Neuronal stem cell (in vitro differentiated cells): Measurements from ENCODE around the gene PLA2G2C.

Source experiments
- DNase-seq: peaks from one replicate; pipeline ENCODE4 v3.0.0-alpha.2; 2013; ENCODE audit warnings: low spot score
- H2AFZ ChIP-seq: one replicate; pipeline ENCODE4 v1.6.1; 2013; ENCODE audit warnings: mild to moderate bottlenecking, low read length, inconsistent platforms
- H2AK5ac ChIP-seq: 2 replicates; pipeline ENCODE4 v1.6.1; 2013; ENCODE audit warnings: low read depth, mild to moderate bottlenecking, inconsistent platforms, low read length, moderate library complexity, mixed read lengths
- H2BK120ac ChIP-seq: 2 replicates; pipeline ENCODE4 v1.6.1; 2013; ENCODE audit warnings: low read depth, mild to moderate bottlenecking, inconsistent platforms, low read length, moderate library complexity, mixed read lengths
- H2BK12ac ChIP-seq: one replicate; pipeline ENCODE4 v1.6.1; 2013; ENCODE audit warnings: low read length, inconsistent platforms
- H2BK15ac ChIP-seq: 2 replicates; pipeline ENCODE4 v1.6.1; 2013; ENCODE audit warnings: mild to moderate bottlenecking, low read length, inconsistent platforms, mixed read lengths
- H2BK5ac ChIP-seq: one replicate; pipeline ENCODE4 v1.6.1; 2013; ENCODE audit warnings: inconsistent platforms, mild to moderate bottlenecking, low read length, moderate library complexity
- H3K14ac ChIP-seq: one replicate; pipeline ENCODE4 v1.6.1; 2013; ENCODE audit warnings: low read length, inconsistent platforms
- H3K18ac ChIP-seq: 2 replicates; pipeline ENCODE4 v1.6.1; 2013; ENCODE audit warnings: low read length, inconsistent platforms
- H3K23ac ChIP-seq: 2 replicates; pipeline ENCODE4 v1.6.1; 2013; ENCODE audit warnings: low read depth, mild to moderate bottlenecking, mixed read lengths, low read length, inconsistent platforms; ENCODE audit not compliant: poor library complexity
- H3K27ac ChIP-seq: replicated peaks from 3 replicates; pipeline ENCODE4 v1.5.1; 2013; ENCODE audit warnings: low read length, inconsistent platforms
- H3K27me3 ChIP-seq, 3 experiments: 2 replicates each; pipeline ENCODE4 v1.6.1; 2013; ENCODE audit warnings: low read length in 3 of 3, mild to moderate bottlenecking in 2 of 3, inconsistent platforms in 1 of 3, low read depth in 1 of 3, mixed read lengths in 1 of 3, moderate library complexity in 1 of 3; ENCODE audit not compliant: control insufficient read depth in 3 of 3, insufficient read depth in 3 of 3
- H3K36me3 ChIP-seq, 2 donors: replicated peaks in 1 of 2; 2 replicates each; pipeline ENCODE4 v1.6.1; 2013; ENCODE audit warnings: low read length in 2 of 2; ENCODE audit not compliant: control insufficient read depth in 2 of 2, insufficient read depth in 2 of 2
- H3K4ac ChIP-seq: 2 replicates; pipeline ENCODE4 v1.6.1; 2013; ENCODE audit warnings: inconsistent platforms, mild to moderate bottlenecking, low read length, moderate library complexity
- H3K4me1 ChIP-seq, 2 donors: 1 replicate in 1 of 2; 2 replicates in 1 of 2; pipeline ENCODE4 v1.6.1; 2013; ENCODE audit warnings: low read length in 2 of 2, low read depth in 1 of 2; ENCODE audit not compliant: control insufficient read depth in 2 of 2, insufficient read depth in 1 of 2
- H3K4me2 ChIP-seq: one replicate; pipeline ENCODE4 v1.6.1; 2013; ENCODE audit warnings: mild to moderate bottlenecking, low read length, inconsistent platforms; ENCODE audit not compliant: insufficient read depth, poor library complexity, severe bottlenecking
- H3K4me3 ChIP-seq, 2 donors: 2 replicates each; pipeline ENCODE4 v1.5.1; 2013; ENCODE audit warnings: low read length in 2 of 2, mild to moderate bottlenecking in 2 of 2, inconsistent platforms in 1 of 2, moderate library complexity in 1 of 2
- H3K79me1 ChIP-seq: one replicate; pipeline ENCODE4 v1.6.1; 2013; ENCODE audit warnings: low read depth, mild to moderate bottlenecking, inconsistent platforms, low read length, moderate library complexity
- H3K9ac ChIP-seq: one replicate; pipeline ENCODE4 v1.6.1; 2013; ENCODE audit warnings: mild to moderate bottlenecking, low read depth, low read length, inconsistent platforms; ENCODE audit not compliant: poor library complexity
- H3K9me3 ChIP-seq, 2 donors: replicated peaks in 1 of 2; 2 replicates each; pipeline versions ENCODE3 to v1.6.1; 2013; ENCODE audit warnings: low read length in 2 of 2, mild to moderate bottlenecking in 2 of 2, inconsistent platforms in 1 of 2, low read depth in 1 of 2, mixed read lengths in 1 of 2, moderate library complexity in 1 of 2; ENCODE audit not compliant: control insufficient read depth in 2 of 2, insufficient read depth in 1 of 2
- H4K8ac ChIP-seq: one replicate; pipeline ENCODE4 v1.6.1; 2013; ENCODE audit warnings: low read depth, mild to moderate bottlenecking, inconsistent platforms, low read length, moderate library complexity
- H4K91ac ChIP-seq: one replicate; pipeline ENCODE4 v1.6.1; 2013; ENCODE audit warnings: low read length, low read depth, mild to moderate bottlenecking, inconsistent platforms; ENCODE audit not compliant: poor library complexity
- WGBS, 2 donors: extraction: QIAGEN DNeasy Blood & Tissue Kit; methylation state at CpG; one replicate each; pipeline ENCODE4 v1.1.7; 2013; ENCODE audit warnings: missing lambda C conversion rate in 2 of 2, mixed read lengths in 1 of 2; ENCODE audit not compliant: insufficient read length in 2 of 2, insufficient replicate concordance in 1 of 2; ENCODE audit errors: extremely low coverage in 2 of 2; 5-methylcytosine and 5-hydroxymethylcytosine counted together

PLA2G2C gene

DNA sequence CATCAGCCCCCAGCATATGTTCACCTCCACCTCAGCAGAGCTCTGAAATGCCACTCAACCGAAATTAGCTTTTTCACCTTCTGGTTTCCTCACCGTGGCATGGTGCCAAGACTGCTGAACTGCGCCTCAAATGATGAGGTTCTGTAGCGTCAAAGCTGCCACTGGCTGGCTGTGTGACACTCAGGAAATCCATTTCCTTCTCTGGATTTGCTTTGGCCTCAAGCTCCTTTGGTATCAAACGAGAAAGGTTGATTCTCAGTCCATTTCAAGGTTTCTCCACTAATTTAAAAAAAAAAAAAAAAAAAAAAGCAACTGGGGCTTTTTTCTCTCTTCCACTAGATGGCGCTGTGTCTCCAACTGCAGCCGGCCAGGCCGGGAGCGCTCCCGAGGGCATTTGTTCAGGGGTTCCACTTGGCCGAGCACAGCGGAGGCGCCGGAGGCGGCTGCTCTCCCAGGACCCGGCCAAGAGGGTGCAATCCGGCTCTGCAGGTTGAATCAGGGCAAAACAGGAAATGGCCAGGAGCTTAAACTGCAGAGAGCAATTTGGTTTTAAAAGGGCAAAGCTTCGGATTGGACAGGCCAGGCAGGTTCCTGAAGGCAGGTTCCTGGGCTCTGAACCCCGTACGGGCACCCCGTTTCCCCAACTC lies 26.5 kb upstream of the PLA2G2C start:
- Histone ChIP-seq H3K9me3 (peaks cover 0 to 1% of the 10 kb centered on the region in 2 donors), H2AFZ (peak overlapping the region; percentile 86), H3K14ac (no peak overlapping the region), H3K4me2 (no peak overlapping the region), H3K23ac (no peak overlapping the region), H3K4ac (no peak overlapping the region), H3K27me3 (peaks cover 0 to 10% (median 0%) of the 10 kb centered on the region in 3 experiments), H4K91ac (no peak overlapping the region), H2BK12ac (no peak overlapping the region), H2BK120ac (no peak overlapping the region), H3K18ac (no peak overlapping the region), H2AK5ac (no peak overlapping the region), H3K79me1 (no peaks in the 10 kb centered on the region), H3K9ac (no peak overlapping the region), H2BK5ac (no peak overlapping the region), H3K4me3 (no peak overlapping the region), H3K36me3 (no peaks in the 10 kb centered on the region), H3K27ac (no peak overlapping the region), H2BK15ac (no peak overlapping the region), H4K8ac (no peak overlapping the region), H3K4me1 (peaks cover 0 to 5% of the 10 kb centered on the region in 2 donors)
- WGBS, 2 donors: no CpG with 5 or more reads among the region's 21 CpGs
- DNase-seq: peak; percentile 67

- Histone ChIP-seq H4K8ac (no peak overlapping the region), H3K27ac (no peak overlapping the region), H3K14ac (no peak overlapping the region), H2AK5ac (no peak overlapping the region), H3K27me3 (peaks cover 0 to 10% (median 0%) of the 10 kb centered on the region in 3 experiments), H2BK12ac (no peak overlapping the region), H3K4me3 (no peak overlapping the region), H3K9me3 (peaks cover 0 to 1% of the 10 kb centered on the region in 2 donors), H3K23ac (no peak overlapping the region), H3K79me1 (no peaks in the 10 kb centered on the region), H3K4me1 (peaks cover 0 to 5% of the 10 kb centered on the region in 2 donors), H3K4ac (no peak overlapping the region), H2BK5ac (no peak overlapping the region), H3K9ac (no peak overlapping the region), H2BK15ac (no peak overlapping the region), H3K18ac (no peak overlapping the region), H3K36me3 (no peaks in the 10 kb centered on the region), H2AFZ (no peak overlapping the region), H2BK120ac (no peak overlapping the region), H3K4me2 (no peak overlapping the region), H4K91ac (no peak overlapping the region)
- WGBS, 2 donors: no CpG with 5 or more reads among the region's 11 CpGs
- no peak for DNase-seq
Measured at GRCh38 chr1:20212085-20212684, 25.9 kb upstream of the PLA2G2C start.

- H3K9ac ChIP-seq: no peak overlapping the region
- H2BK12ac ChIP-seq: no peak overlapping the region
- no peak overlapping the region for H4K91ac ChIP-seq
- H3K4me3 ChIP-seq: no peak overlapping the region
- peaks cover 0 to 1% of the 10 kb centered on the region in 2 donors for H3K9me3 ChIP-seq
- H2BK120ac ChIP-seq: no peak overlapping the region
- H3K4ac ChIP-seq: no peak overlapping the region
- H2BK5ac ChIP-seq: no peak overlapping the region
- H4K8ac ChIP-seq: no peak overlapping the region
- no peak overlapping the region for H2AK5ac ChIP-seq
- H3K18ac ChIP-seq: no peak overlapping the region
- no peak for DNase-seq
- H3K79me1 ChIP-seq: no peaks in the 10 kb centered on the region
- no peaks in the 10 kb centered on the region for H3K36me3 ChIP-seq
- H3K14ac ChIP-seq: no peak overlapping the region
- H3K27ac ChIP-seq: no peak overlapping the region
- no peak overlapping the region for H2AFZ ChIP-seq
- peaks cover 0 to 5% of the 10 kb centered on the region in 2 donors for H3K4me1 ChIP-seq
- no CpG with 5 or more reads among the region's 4 CpGs for WGBS, 2 donors
- H3K4me2 ChIP-seq: no peak overlapping the region
- H3K23ac ChIP-seq: no peak overlapping the region
- no peak overlapping the region for H2BK15ac ChIP-seq
- H3K27me3 ChIP-seq: peaks cover 0 to 10% (median 0%) of the 10 kb centered on the region in 3 experiments
Measured at GRCh38 chr1:20211511-20211931, 25.2 kb upstream of the PLA2G2C start.

GRCh38 chr1:20210736-20211460 lies 24.6 kb upstream of the PLA2G2C start:
- Histone ChIP-seq H3K4me3 (no peak overlapping the region), H2AFZ (no peak overlapping the region), H2BK5ac (no peak overlapping the region), H3K36me3 (no peaks in the 10 kb centered on the region), H3K18ac (no peak overlapping the region), H3K4ac (no peak overlapping the region), H2BK12ac (no peak overlapping the region), H2BK15ac (no peak overlapping the region), H3K27me3 (peaks cover 0 to 10% (median 0%) of the 10 kb centered on the region in 3 experiments), H3K4me2 (no peak overlapping the region), H3K9me3 (no peaks in the 10 kb centered on the region), H3K79me1 (no peaks in the 10 kb centered on the region), H3K14ac (no peak overlapping the region), H4K91ac (no peak overlapping the region), H2BK120ac (no peak overlapping the region), H2AK5ac (no peak overlapping the region), H4K8ac (no peak overlapping the region), H3K23ac (no peak overlapping the region), H3K27ac (no peak overlapping the region), H3K9ac (no peak overlapping the region), H3K4me1 (peaks cover 0 to 5% of the 10 kb centered on the region in 2 donors)
- no peak for DNase-seq
- no CpG with 5 or more reads among the region's 10 CpGs for WGBS, 2 donors
